Memory B cell (primary cell): ENCODE data around the gene ATXN1.
A peak's percentile ranks its signal among the peaks of the same experiment; 100 is the strongest.
"Not testable (repeated sequence)": the region's sequence is repeated elsewhere in the genome, so short reads cannot be mapped to it uniquely, and the experiment has no call there.

Experiments
- ATAC-seq: fragments of 150-1000 bp; cut with Tn5 transposase; 2 replicates; pipeline ENCODE4 v1.10.0; 2021; ENCODE audit warnings: low read depth, mild to moderate bottlenecking, moderate library complexity
- DNase-seq, 2 donors: peaks; one replicate each; pipeline ENCODE4 v3.0.0; 2022; ENCODE audit warnings: low spot score in 2 of 2
- H3K27ac Mint-ChIP-seq: one replicate; pipeline ENCODE4 v1.8.0; 2022; ENCODE audit warnings: mild to moderate bottlenecking, moderate library complexity, mixed read lengths
- H3K27me3 Mint-ChIP-seq: one replicate; pipeline ENCODE4 v1.8.0; 2022; ENCODE audit warnings: mixed read lengths
- H3K36me3 Mint-ChIP-seq: one replicate; pipeline ENCODE4 v1.8.0; 2022; ENCODE audit warnings: mild to moderate bottlenecking, mixed read lengths
- H3K4me1 Mint-ChIP-seq: one replicate; pipeline ENCODE4 v1.8.0; 2022; ENCODE audit warnings: mixed read lengths
- H3K4me3 Mint-ChIP-seq: one replicate; pipeline ENCODE4 v1.8.0; 2022; ENCODE audit warnings: mild to moderate bottlenecking, moderate library complexity, mixed read lengths
- H3K9me3 Mint-ChIP-seq: one replicate; pipeline ENCODE4 v1.8.0; 2022; ENCODE audit warnings: mixed read lengths

The ATXN1 gene

GRCh38 chr6:16473184-16473907, 287.9 kb downstream of the ATXN1 start:
- Mint-ChIP-seq H3K36me3 (no peaks in the 10 kb centered on the region), H3K27me3 (no peaks in the 10 kb centered on the region), H3K27ac (peak overlapping the region; percentile 92), H3K9me3 (no peaks in the 10 kb centered on the region), H3K4me1 (peaks cover 37% of the 10 kb centered on the region), H3K4me3 (peak overlapping the region; percentile 57)
- ATAC-seq, result no peak
- no peak for DNase-seq

GRCh38 chr6:16472349-16473069, 288.8 kb downstream of the ATXN1 start:
- H3K4me3 Mint-ChIP-seq, result no peak overlapping the region
- H3K4me1 Mint-ChIP-seq, result peaks cover 37% of the 10 kb centered on the region
- H3K9me3 Mint-ChIP-seq, result no peaks in the 10 kb centered on the region
- H3K36me3 Mint-ChIP-seq, result no peaks in the 10 kb centered on the region
- peak overlapping the region; percentile 92 for H3K27ac Mint-ChIP-seq
- no peak for DNase-seq
- no peak for ATAC-seq
- no peaks in the 10 kb centered on the region for H3K27me3 Mint-ChIP-seq

- Mint-ChIP-seq H3K27me3 (no peaks in the 10 kb centered on the region), H3K36me3 (no peaks in the 10 kb centered on the region)
These were observed 289.4 kb downstream of the ATXN1 start for GRCh38 chr6:16471910-16472297.

GRCh38 chr6:16471222-16471909, 289.9 kb downstream of the ATXN1 start:
- Mint-ChIP-seq H3K27ac (peak overlapping the region; percentile 63), H3K4me3 (no peak overlapping the region), H3K4me1 (peaks cover 32% of the 10 kb centered on the region), H3K36me3 (no peaks in the 10 kb centered on the region), H3K27me3 (no peaks in the 10 kb centered on the region), H3K9me3 (no peaks in the 10 kb centered on the region)
- DNase-seq (peak; percentile 16 to 45), ATAC-seq (peak; percentile 85)

More at GRCh38 chr6:16471910-16472297, 289.4 kb downstream of the ATXN1 start:
- H3K9me3 Mint-ChIP-seq, result no peaks in the 10 kb centered on the region
- H3K27ac Mint-ChIP-seq, result peak overlapping the region; percentile 63
- no peak for DNase-seq
- ATAC-seq, result no peak
- H3K4me1 Mint-ChIP-seq, result peaks cover 35% of the 10 kb centered on the region
- no peak overlapping the region for H3K4me3 Mint-ChIP-seq

- no peak for ATAC-seq
- Mint-ChIP-seq H3K4me1 (peaks cover 32% of the 10 kb centered on the region), H3K4me3 (no peak overlapping the region), H3K27me3 (no peaks in the 10 kb centered on the region), H3K27ac (peak overlapping the region; percentile 63), H3K9me3 (no peaks in the 10 kb centered on the region), H3K36me3 (no peaks in the 10 kb centered on the region)
- no peak for DNase-seq
These were observed 290.6 kb downstream of the ATXN1 start for GRCh38 chr6:16470502-16471221.

GRCh38 chr6:16468991-16469615, 292.2 kb downstream of the ATXN1 start:
- H3K4me3 Mint-ChIP-seq, result no peak overlapping the region
- H3K27ac Mint-ChIP-seq, result no peak overlapping the region
- no peaks in the 10 kb centered on the region for H3K27me3 Mint-ChIP-seq
- H3K36me3 Mint-ChIP-seq, result peaks cover 7% of the 10 kb centered on the region
- H3K4me1 Mint-ChIP-seq, result peaks cover 32% of the 10 kb centered on the region
- DNase-seq (no peak), ATAC-seq (no peak)
- H3K9me3 Mint-ChIP-seq, result no peaks in the 10 kb centered on the region

GRCh38 chr6:16466800-16467553, 294.3 kb downstream of the ATXN1 start:
- Mint-ChIP-seq H3K36me3 (peaks cover 7% of the 10 kb centered on the region), H3K27me3 (no peaks in the 10 kb centered on the region), H3K27ac (no peak overlapping the region), H3K4me3 (no peak overlapping the region), H3K4me1 (peaks cover 17% of the 10 kb centered on the region), H3K9me3 (no peaks in the 10 kb centered on the region)
- ATAC-seq (no peak), DNase-seq (no peak)

GRCh38 chr6:16464045-16464444, 297.2 kb downstream of the ATXN1 start:
- DNase-seq (no peak), ATAC-seq (no peak)
- H3K36me3 Mint-ChIP-seq, result peaks cover 7% of the 10 kb centered on the region
- H3K27ac Mint-ChIP-seq, result no peak overlapping the region
- H3K4me1 Mint-ChIP-seq, result peaks cover 5% of the 10 kb centered on the region
- no peaks in the 10 kb centered on the region for H3K27me3 Mint-ChIP-seq
- no peak overlapping the region for H3K4me3 Mint-ChIP-seq
- H3K9me3 Mint-ChIP-seq, result no peaks in the 10 kb centered on the region

- not testable (repeated sequence) for DNase-seq, H3K27me3 Mint-ChIP-seq, ATAC-seq, H3K36me3 Mint-ChIP-seq, H3K4me3 Mint-ChIP-seq, H3K9me3 Mint-ChIP-seq, H3K4me1 Mint-ChIP-seq
- peak overlapping the region; percentile 11 for H3K27ac Mint-ChIP-seq
These were observed 298.0 kb downstream of the ATXN1 start for GRCh38 chr6:16463246-16463645.

GRCh38 chr6:16461491-16461890, 299.8 kb downstream of the ATXN1 start:
- Mint-ChIP-seq H3K27ac (no peak overlapping the region), H3K27me3 (no peaks in the 10 kb centered on the region), H3K9me3 (peaks cover 1% of the 10 kb centered on the region), H3K36me3 (peaks cover 8% of the 10 kb centered on the region), H3K4me1 (no peaks in the 10 kb centered on the region), H3K4me3 (no peak overlapping the region)
- no peak for ATAC-seq
- DNase-seq, result no peak

- H3K27me3 Mint-ChIP-seq, DNase-seq, H3K27ac Mint-ChIP-seq, H3K36me3 Mint-ChIP-seq, H3K9me3 Mint-ChIP-seq, H3K4me1 Mint-ChIP-seq, ATAC-seq, H3K4me3 Mint-ChIP-seq: not testable (repeated sequence)
These were observed 301.8 kb downstream of the ATXN1 start for GRCh38 chr6:16459472-16459871.

- peaks cover 3% of the 10 kb centered on the region for H3K9me3 Mint-ChIP-seq
These were observed 308.9 kb downstream of the ATXN1 start for GRCh38 chr6:16452348-16452747.

GRCh38 chr6:16450821-16451220, 310.4 kb downstream of the ATXN1 start:
- H3K4me1 Mint-ChIP-seq, result peaks cover 3% of the 10 kb centered on the region
- H3K27ac Mint-ChIP-seq, result no peak overlapping the region
- ATAC-seq (no peak), DNase-seq (no peak)
- H3K36me3 Mint-ChIP-seq, result peaks cover 4% of the 10 kb centered on the region
- no peak overlapping the region for H3K4me3 Mint-ChIP-seq
- H3K27me3 Mint-ChIP-seq, result no peaks in the 10 kb centered on the region
- H3K9me3 Mint-ChIP-seq, result peaks cover 1% of the 10 kb centered on the region

More at GRCh38 chr6:16452348-16452747, 308.9 kb downstream of the ATXN1 start:
- H3K27me3 Mint-ChIP-seq, result no peaks in the 10 kb centered on the region
- no peak for DNase-seq
- H3K4me1 Mint-ChIP-seq, result peaks cover 3% of the 10 kb centered on the region
- no peak overlapping the region for H3K4me3 Mint-ChIP-seq
- no peak for ATAC-seq
- peaks cover 8% of the 10 kb centered on the region for H3K36me3 Mint-ChIP-seq
- no peak overlapping the region for H3K27ac Mint-ChIP-seq
